Cardiac muscle cell (in vitro differentiated cells and primary cell): Measurements from ENCODE around the gene CCDC149. TPM values are rescaled to one million over a fixed set of nuclear protein-coding genes. Genes with fewer than 3 reads are reported as not detected.

ENCODE experiments used
- DNase-seq, 2 donors: peaks; one replicate each; pipeline versions ENCODE4 v3.0.0 to v3.0.0-alpha.2; 2010 to 2017; ENCODE audit warnings: low read depth in 1 of 2, low spot score in 1 of 2
- H3K27ac ChIP-seq: fragments of 200-600 bp; sonication (generic); 2 replicates; pipeline ENCODE4 v1.5.1; 2016
- H3K27me3 ChIP-seq: fragments of 200-600 bp; sonication (generic); 2 replicates; pipeline ENCODE4 v1.6.0; 2016; ENCODE audit warnings: control low read depth
- H3K36me3 ChIP-seq: fragments of 200-600 bp; sonication (generic); 2 replicates; pipeline ENCODE4 v1.5.1; 2016; ENCODE audit warnings: control low read depth
- H3K4me1 ChIP-seq: fragments of 200-600 bp; sonication (generic); 2 replicates; pipeline ENCODE4 v1.8.1; 2017; ENCODE audit warnings: low read depth, mild to moderate bottlenecking, mixed run types
- H3K4me3 ChIP-seq: fragments of 200-600 bp; sonication (generic); 2 replicates; pipeline ENCODE4 v1.5.1; 2016; ENCODE audit warnings: mild to moderate bottlenecking
- H3K9me3 ChIP-seq: fragments of 200-600 bp; sonication (generic); 2 replicates; pipeline ENCODE4 v1.5.1; 2017; ENCODE audit warnings: low read depth, mild to moderate bottlenecking, control low read depth
- CTCF ChIP-seq: IDR thresholded peaks from 2 replicates; pipeline ENCODE4 v1.5.1; 2012; ENCODE audit warnings: low read depth, mild to moderate bottlenecking, low read length
- polyA plus RNA-seq: library from polyadenylated mRNA; unstranded; fragments of >200 nt; fragmentation: Nextera tagmentation; extraction: Ambion mirVana; gene quantifications from 2 replicates; pipeline ENCODE4 v1.2.1, GENCODE V29; 2016
- total RNA-seq: library from RNA; depleted of rRNA; stranded (reverse); fragments of >200 nt; gene quantifications from 2 replicates; pipeline ENCODE4 v1.2.3, GENCODE V29; 2016

CCDC149 gene
- total and polyA plus RNA-seq, 2 experiments from 2014 or later, result 4.2 to 7.0 TPM

- no peak for TF ChIP-seq CTCF
- DNase-seq, result no peak
- H3K4me1 ChIP-seq, result no peaks in the 10 kb centered on the region
- no peak overlapping the region for H3K4me3 ChIP-seq
- H3K36me3 ChIP-seq, result no peaks in the 10 kb centered on the region
- no peaks in the 10 kb centered on the region for H3K9me3 ChIP-seq
- no peak overlapping the region for H3K27ac ChIP-seq
- H3K27me3 ChIP-seq, result no peaks in the 10 kb centered on the region
Observed at GRCh38 chr4:24933684-24934275, 20.9 kb upstream of the CCDC149 start.

GRCh38 chr4:24932515-24933225 lies 19.8 kb upstream of the CCDC149 start:
- Histone ChIP-seq H3K9me3 (no peaks in the 10 kb centered on the region), H3K4me3 (no peak overlapping the region), H3K27ac (no peak overlapping the region), H3K36me3 (no peaks in the 10 kb centered on the region), H3K4me1 (no peaks in the 10 kb centered on the region), H3K27me3 (no peaks in the 10 kb centered on the region)
- TF ChIP-seq CTCF, result no peak
- no peak for DNase-seq

GRCh38 chr4:24930151-24930550 lies 17.3 kb upstream of the CCDC149 start:
- no peak for DNase-seq
- H3K9me3 ChIP-seq, result no peaks in the 10 kb centered on the region
- no peak overlapping the region for H3K27ac ChIP-seq
- no peaks in the 10 kb centered on the region for H3K36me3 ChIP-seq
- H3K27me3 ChIP-seq, result no peaks in the 10 kb centered on the region
- no peak for TF ChIP-seq CTCF
- H3K4me3 ChIP-seq, result no peak overlapping the region
- no peaks in the 10 kb centered on the region for H3K4me1 ChIP-seq

- Histone ChIP-seq H3K4me1 (no peaks in the 10 kb centered on the region), H3K27me3 (no peaks in the 10 kb centered on the region)
- TF ChIP-seq CTCF, result no peak
Observed at GRCh38 chr4:24928708-24929107, 15.9 kb upstream of the CCDC149 start.

GRCh38 chr4:24927049-24927448 lies 14.2 kb upstream of the CCDC149 start:
- Histone ChIP-seq H3K36me3 (no peaks in the 10 kb centered on the region), H3K4me3 (no peak overlapping the region), H3K27ac (no peak overlapping the region), H3K4me1 (no peaks in the 10 kb centered on the region), H3K27me3 (no peaks in the 10 kb centered on the region), H3K9me3 (no peaks in the 10 kb centered on the region)
- DNase-seq, result no peak
- no peak for TF ChIP-seq CTCF

More at GRCh38 chr4:24928708-24929107, 15.9 kb upstream of the CCDC149 start:
- Histone ChIP-seq H3K27ac (no peak overlapping the region), H3K9me3 (no peaks in the 10 kb centered on the region), H3K4me3 (no peak overlapping the region), H3K36me3 (no peaks in the 10 kb centered on the region)
- no peak for DNase-seq
